ENCODE measurements around the gene BUD13. TPM values are rescaled to one million over a fixed set of nuclear protein-coding genes. Genes with fewer than 3 reads are reported as not detected.

The BUD13 gene
- total and polyA plus RNA-seq, 2 of the 4 experiments (the other 2 are of a cell fraction) = 11.2 to 14.0 TPM

- Histone ChIP-seq H3K56ac (ENCODE audit: extremely low read depth, insufficient read depth, low read length) (no peak overlapping the region), H3K9ac (ENCODE audit: low read depth, low read length) (no peak overlapping the region), H4K91ac (ENCODE audit: insufficient read depth, low read depth, low read length) (no peak overlapping the region), H3K9me3 (ENCODE audit: control insufficient read depth, insufficient read depth, low read length) (no peaks in the 10 kb centered on the region; the same call in 1 of the 2 replicates), H4K8ac (ENCODE audit: low read depth in 2 of 2, low read length in 2 of 2) (no peak overlapping the region), H4K5ac (ENCODE audit: low read depth, low read length) (no peak overlapping the region), H3K4me1 (ENCODE audit: control insufficient read depth, insufficient read depth, low read length) (no peaks in the 10 kb centered on the region), H3K79me1 (ENCODE audit: low read depth in 1 of 2, low read length in 2 of 2) (no peaks in the 10 kb centered on the region), H3K4ac (ENCODE audit: low read depth, low read length) (no peak overlapping the region), H2BK5ac (ENCODE audit: low read depth, low read length, poor library complexity, severe bottlenecking) (no peak overlapping the region), H2AK5ac (ENCODE audit: low read depth, low read length) (no peak overlapping the region), H3K18ac (ENCODE audit: low read depth, low read length) (no peak overlapping the region), H2AK9ac (replicated peaks; ENCODE audit: low read depth, low read length, poor library complexity) (no peak overlapping the region), H2BK20ac (ENCODE audit: low read depth, low read length) (no peak overlapping the region), H2BK120ac (ENCODE audit: low read depth, low read length) (no peak overlapping the region), H3K27me3 (ENCODE audit: control insufficient read depth, insufficient read depth, low read length) (peaks cover 59% of the 10 kb centered on the region), H3K36me3 (ENCODE audit: control insufficient read depth, insufficient read depth, low read length) (no peaks in the 10 kb centered on the region), H3K4me3 (ENCODE audit: insufficient read depth, low read depth, low read length) (no peak overlapping the region), H2BK15ac (ENCODE audit: low read depth, low read length) (no peak overlapping the region), H3K14ac (replicated peaks; ENCODE audit: low read depth, low read length) (no peak overlapping the region), H3K27ac (ENCODE audit: insufficient read depth, low read length) (no peak overlapping the region), H3K23ac (ENCODE audit: low read depth, low read length) (no peak overlapping the region), H4K20me1 (ENCODE audit: insufficient read depth, low read length) (no peaks in the 10 kb centered on the region), H3K9me1 (ENCODE audit: insufficient read depth, low read length) (no peaks in the 10 kb centered on the region), H3K4me2 (ENCODE audit: low read depth, low read length) (no peak overlapping the region), H2AFZ (replicated peaks; ENCODE audit: low read length, poor library complexity) (no peak overlapping the region)
- in situ Hi-C loops (cut with MboI; ENCODE audit: low sequenced_read_pairs) (no loop called here), dilution Hi-C loops (cut with HindIII; ENCODE audit: low sequenced_read_pairs, unreplicated experiment) (no loop called here), intact Hi-C loops (cut with micrococcal nuclease) (no loop called here)
- ChIA-PET POLR2A (ENCODE audit: unreplicated experiment) (no interaction called here), CTCF (no interaction called here)
- WGBS, 2 experiments (ENCODE audit: extremely low coverage in 2 of 2, insufficient read length in 1 of 2) = 69% methylated on average over 2 of the region's 4 CpGs; no CpG with 5 or more reads in 1 of the 2 experiments
- TF ChIP-seq USF2 (IDR thresholded peaks at IDR 0.05; ENCODE audit: low read depth, low read length) = no peak
- no peak for TF ChIP-seq POLR2A (IDR thresholded peaks at IDR 0.05; ENCODE audit: low read depth, low read length)
- TF ChIP-seq MAZ (IDR thresholded peaks at IDR 0.05; ENCODE audit: borderline replicate concordance, low read depth, low read length) = no peak
- TF ChIP-seq NFE2L2 (IDR thresholded peaks at IDR 0.05; ENCODE audit: low read depth, low read length) = no peak
- TF ChIP-seq CHD1 (IDR thresholded peaks at IDR 0.05; ENCODE audit: low read depth, low read length) = no peak
- ATAC-seq (ENCODE audit: low read depth) (no peak), DNase-seq (no peak)
- BruUV-seq (replicated peaks) = no TSS peak
These were observed 62.0 kb downstream of the BUD13 start for GRCh38 chr11:116710762-116711161.

All from IMR-90 (cell line).